Adrenal gland (tissue), 12 donors: ENCODE measurements around the gene SPATA12. TPM values are rescaled to one million over a fixed set of nuclear protein-coding genes. Genes with fewer than 3 reads are reported as not detected.

Experiments used
- DNase-seq, 7 donors: peaks; one replicate each; pipeline ENCODE4 v3.0.0-alpha.2; 2019 to 2020
- H3K27ac ChIP-seq, 5 donors: fragments of 200-600 bp; sonication (generic) in 4 of 5; 1 replicate in 3 of 5; 2 replicates in 2 of 5; pipeline versions ENCODE4 v1.5.1 to v1.8.0; 2016 to 2020; ENCODE audit warnings: mild to moderate bottlenecking in 1 of 5
- H3K27me3 ChIP-seq: fragments of 200-600 bp; 2 replicates; pipeline ENCODE4 v1.8.0; 2021
- H3K36me3 ChIP-seq, 2 donors: fragments of 200-600 bp; replicated peaks in 1 of 2; 1 replicate in 1 of 2; 2 replicates in 1 of 2; pipeline versions ENCODE4 v1.5.1 to v1.8.0; 2018 to 2022
- H3K4me1 ChIP-seq, 2 donors: fragments of 200-600 bp; replicated peaks in 1 of 2; 1 replicate in 1 of 2; 2 replicates in 1 of 2; pipeline versions ENCODE4 v1.5.1 to v1.8.0; 2018 to 2021
- H3K4me3 ChIP-seq, 4 donors: fragments of 200-600 bp; sonication (generic) in 3 of 4; one replicate each; pipeline ENCODE4 v1.5.1; 2016 to 2018
- H3K9me3 ChIP-seq, 3 donors: fragments of 200-600 bp; sonication (generic) in 1 of 3; replicated peaks in 1 of 3; 1 replicate in 2 of 3; 2 replicates in 1 of 3; pipeline versions ENCODE4 v1.5.1 to v1.8.0; 2016 to 2021
- POLR2A ChIP-seq, 2 donors: fragments of 450-650 bp; IDR thresholded peaks; one replicate each; pipeline ENCODE4 v1.6.1; 2017; ENCODE audit warnings: antibody characterized with exemption in 2 of 2, mild to moderate bottlenecking in 2 of 2, moderate library complexity in 1 of 2
- WGBS, 4 donors: extraction: QIAGEN DNeasy Blood & Tissue Kit in 2 of 4; methylation state at CpG; one replicate each; pipeline versions ENCODE4 v1.1.5 to v1.1.7; 2013 to 2017; 5-methylcytosine and 5-hydroxymethylcytosine counted together
- intact Hi-C, 2 donors: fragments of 100-400 bp; cut with DNase I; formaldehyde crosslinking; loops; one replicate each; pipeline versions ENCODE4 v1.14.1 to v1.15.0; 2022 to 2023
- polyA plus RNA-seq, 3 donors: library from polyadenylated mRNA; stranded (reverse); fragments of 200-250 nt in 2 of 3; fragments of 350-450 nt in 1 of 3; fragmentation: Illumina TruSeq in 1 of 3; extraction: RNeasy Lipid Tissue Mini Kit (QIAGEN cat#74804) in 1 of 3; gene quantifications; one replicate each; pipeline ENCODE4 v1.2.3, GENCODE V29; 2013 to 2014
- total RNA-seq, 9 donors: library from RNA; depleted of rRNA in 4 of 9; stranded (reverse); fragments of >200 nt in 4 of 9; fragments of 120-200 nt in 1 of 9; fragmentation: NEBNext Ultra II Directional in 1 of 9; extraction: Animal tissue kit (Norgen Biotek cat#: 25700) in 1 of 9; gene quantifications; one replicate each; pipeline versions ENCODE4 v1.1.0 to v1.2.4, GENCODE V29; 2013 to 2023
- TF ChIP-seq, protein P1 (sequence below), 6 experiments: fragments of 450-650 bp in 4 of 6; fragments of 200-600 bp in 2 of 6; sonication (generic) in 1 of 6; IDR thresholded peaks; 1 replicate in 5 of 6; 2 replicates in 1 of 6; pipeline versions ENCODE4 v1.5.1 to v1.8.0; 2016 to 2021; ENCODE audit warnings: antibody characterized with exemption in 6 of 6, mild to moderate bottlenecking in 2 of 6, moderate library complexity in 1 of 6
- donor health status: healthy with polysubstance abuse.
- donor health status: Bipolar disorder and iron deficiency.
- donor health status: DM: yes; HTN: yes; CAD: no.
- donor health status: DM: no; HTN: no; CAD: no.
- donor health status: DM: no; HTN: no; CAD: no.
- donor health status: DM: yes; HTN: yes; CAD: no.

The SPATA12 gene
- total and polyA plus RNA-seq, 12 donors, result 0.07 to 0.83 (median 0.44) TPM; not detected in 4

DNA sequence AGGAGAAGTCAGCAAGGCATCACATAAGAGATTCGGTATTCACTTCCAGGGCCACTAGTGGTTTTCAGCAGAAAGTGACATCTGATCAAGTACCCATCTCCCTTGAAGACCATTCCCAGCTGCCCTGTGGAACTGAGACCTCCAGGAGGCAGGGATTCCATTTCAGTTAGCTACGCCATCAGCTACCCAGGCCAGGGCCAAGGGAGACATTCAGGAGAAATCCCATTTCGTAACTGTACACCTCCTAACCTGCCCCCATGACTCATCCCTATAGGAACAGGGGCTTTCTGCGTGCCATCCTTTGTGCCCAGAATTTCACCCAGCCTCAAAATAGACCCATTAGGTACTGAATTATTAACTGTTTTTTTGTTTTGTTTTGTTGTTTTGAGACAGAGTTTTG lies 24.7 kb downstream of the SPATA12 start:
- Histone ChIP-seq H3K36me3 (no peaks in the 10 kb centered on the region), H3K4me1 (peaks cover 0 to 6% of the 10 kb centered on the region in 2 donors), H3K9me3 (no peaks in the 10 kb centered on the region), H3K4me3 (no peak overlapping the region), H3K27ac (no peak overlapping the region), H3K27me3 (no peaks in the 10 kb centered on the region)
- WGBS, 4 donors, result 90 to 97% (median 93%) methylated on average over 4 of the region's 4 CpGs
- intact Hi-C loops, result no loop called here
- no peak for TF ChIP-seq POLR2A (IDR thresholded peaks at IDR 0.05)
- TF ChIP-seq, protein P1, sequence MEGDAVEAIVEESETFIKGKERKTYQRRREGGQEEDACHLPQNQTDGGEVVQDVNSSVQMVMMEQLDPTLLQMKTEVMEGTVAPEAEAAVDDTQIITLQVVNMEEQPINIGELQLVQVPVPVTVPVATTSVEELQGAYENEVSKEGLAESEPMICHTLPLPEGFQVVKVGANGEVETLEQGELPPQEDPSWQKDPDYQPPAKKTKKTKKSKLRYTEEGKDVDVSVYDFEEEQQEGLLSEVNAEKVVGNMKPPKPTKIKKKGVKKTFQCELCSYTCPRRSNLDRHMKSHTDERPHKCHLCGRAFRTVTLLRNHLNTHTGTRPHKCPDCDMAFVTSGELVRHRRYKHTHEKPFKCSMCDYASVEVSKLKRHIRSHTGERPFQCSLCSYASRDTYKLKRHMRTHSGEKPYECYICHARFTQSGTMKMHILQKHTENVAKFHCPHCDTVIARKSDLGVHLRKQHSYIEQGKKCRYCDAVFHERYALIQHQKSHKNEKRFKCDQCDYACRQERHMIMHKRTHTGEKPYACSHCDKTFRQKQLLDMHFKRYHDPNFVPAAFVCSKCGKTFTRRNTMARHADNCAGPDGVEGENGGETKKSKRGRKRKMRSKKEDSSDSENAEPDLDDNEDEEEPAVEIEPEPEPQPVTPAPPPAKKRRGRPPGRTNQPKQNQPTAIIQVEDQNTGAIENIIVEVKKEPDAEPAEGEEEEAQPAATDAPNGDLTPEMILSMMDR (IDR thresholded peaks at IDR 0.05), result no peak
- no peak for DNase-seq

DNA sequence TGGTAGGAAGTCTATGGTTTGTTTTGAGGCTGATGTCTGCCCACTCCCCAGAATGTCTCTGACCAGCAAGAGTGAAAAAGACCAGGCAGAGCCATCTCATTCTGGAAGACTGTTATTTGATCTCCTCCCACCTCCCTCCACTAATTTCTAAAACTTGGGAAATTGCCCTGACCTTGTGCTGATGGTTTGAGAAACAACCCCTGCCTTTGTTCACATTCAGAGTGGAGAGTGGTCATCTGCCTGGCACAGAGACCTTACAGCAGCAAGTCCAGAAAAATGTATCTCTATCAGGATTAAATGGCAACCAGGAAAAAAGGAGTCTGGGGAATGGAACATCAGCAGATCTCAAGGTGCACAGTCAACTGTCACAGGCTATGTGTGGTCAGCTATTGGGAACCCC lies 25.7 kb downstream of the SPATA12 start:
- intact Hi-C loops, result no loop called here
- no peak for TF ChIP-seq POLR2A (IDR thresholded peaks at IDR 0.05)
- TF ChIP-seq, protein P1 (IDR thresholded peaks at IDR 0.05), result no peak

DNA sequence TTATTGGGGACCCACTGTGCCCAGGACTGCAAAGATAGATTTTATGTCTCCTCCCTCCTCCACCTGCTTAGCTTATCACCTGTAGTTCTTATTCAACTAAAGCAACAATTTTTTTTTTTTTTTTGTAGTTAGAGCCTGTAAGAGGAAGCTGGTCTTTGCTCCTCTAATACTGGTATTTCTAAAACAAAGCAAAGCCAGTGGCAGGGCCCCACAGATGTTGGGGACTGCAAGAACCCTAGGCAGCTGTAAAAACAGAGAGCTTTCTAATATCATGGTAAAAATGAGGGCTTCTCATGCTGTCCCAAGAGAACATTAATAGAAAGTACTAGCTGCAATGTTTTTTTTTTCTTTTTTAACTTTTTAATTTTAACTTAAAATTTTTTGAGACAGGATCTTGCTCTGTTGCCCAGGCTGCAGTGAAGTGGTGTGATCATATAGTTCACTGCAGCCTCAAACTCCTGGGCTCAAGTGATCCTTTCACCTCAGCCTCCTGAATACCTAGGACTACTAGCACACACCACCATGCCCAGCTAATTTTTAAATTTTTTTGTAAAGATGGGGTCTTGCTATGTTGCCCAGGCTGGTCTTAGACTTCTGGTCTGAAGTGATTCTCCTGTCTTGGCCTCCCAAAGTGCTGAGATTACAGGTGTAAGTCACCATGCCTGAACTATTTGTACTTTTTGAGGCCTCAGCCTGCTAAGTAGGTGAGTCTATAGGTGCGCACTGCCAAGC lies 27.1 kb downstream of the SPATA12 start:
- Histone ChIP-seq H3K27me3 (no peaks in the 10 kb centered on the region), H3K27ac (no peak overlapping the region), H3K9me3 (no peaks in the 10 kb centered on the region), H3K4me3 (no peak overlapping the region), H3K36me3 (no peaks in the 10 kb centered on the region), H3K4me1 (peaks cover 0 to 6% of the 10 kb centered on the region in 2 donors)
- DNase-seq, result no peak
- TF ChIP-seq, protein P1 (IDR thresholded peaks at IDR 0.05), result no peak
- intact Hi-C loops, result no loop called here
- WGBS, 4 donors, result 100% methylated on average over 1 of the region's 1 CpG

More for the DNA sequence above, 25.7 kb downstream of the SPATA12 start:
- Histone ChIP-seq H3K27ac (no peak overlapping the region), H3K36me3 (no peaks in the 10 kb centered on the region), H3K9me3 (no peaks in the 10 kb centered on the region), H3K4me1 (peaks cover 0 to 6% of the 10 kb centered on the region in 2 donors), H3K4me3 (no peak overlapping the region), H3K27me3 (no peaks in the 10 kb centered on the region)
- DNase-seq, result peak in 3 of 7 donors; percentile 29 to 54 (median 42)

DNA sequence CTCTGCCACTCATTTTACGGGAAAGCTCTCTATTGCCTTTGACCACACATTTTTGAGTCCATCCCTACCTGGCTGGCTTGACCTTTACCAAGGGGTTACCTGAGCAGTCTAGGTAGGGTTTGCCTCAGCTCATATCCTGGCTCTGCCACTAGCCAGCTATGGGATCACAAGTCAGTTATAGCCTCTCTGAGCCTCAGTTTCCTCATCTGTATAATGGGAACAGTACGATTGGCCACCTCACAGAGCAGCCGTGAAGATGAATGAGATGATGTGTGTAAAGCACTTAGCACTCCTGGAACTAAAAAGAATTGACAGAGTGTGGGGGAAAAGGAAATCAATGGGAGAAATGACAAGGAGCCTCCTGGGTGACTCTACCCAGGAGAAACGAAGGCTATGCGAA lies 28.0 kb downstream of the SPATA12 start:
- H3K36me3 ChIP-seq, result no peaks in the 10 kb centered on the region
- H3K9me3 ChIP-seq, result no peaks in the 10 kb centered on the region
- intact Hi-C loops, result no loop called here
- peaks cover 0 to 6% of the 10 kb centered on the region in 2 donors for H3K4me1 ChIP-seq
- H3K27me3 ChIP-seq, result no peaks in the 10 kb centered on the region
- no peak for TF ChIP-seq POLR2A (IDR thresholded peaks at IDR 0.05)
- TF ChIP-seq, protein P1 (IDR thresholded peaks at IDR 0.05), result no peak
- 68 to 89% (median 85%) methylated on average over 5 of the region's 5 CpGs for WGBS, 4 donors
- no peak overlapping the region for H3K27ac ChIP-seq
- DNase-seq, result no peak
- H3K4me3 ChIP-seq, result no peak overlapping the region
